Adrenal gland (tissue), 5 donors: ENCODE data around the gene MICA.

Experiments used
- CTCF ChIP-seq, 6 experiments: fragments of 450-650 bp in 4 of 6; fragments of 200-600 bp in 2 of 6; sonication (generic) in 1 of 6; IDR thresholded peaks; 1 replicate in 5 of 6; 2 replicates in 1 of 6; pipeline versions ENCODE4 v1.5.1 to v1.8.0; 2016 to 2021; ENCODE audit warnings: antibody characterized with exemption in 6 of 6, mild to moderate bottlenecking in 2 of 6, moderate library complexity in 1 of 6
- POLR2A ChIP-seq, 2 donors: fragments of 450-650 bp; IDR thresholded peaks; one replicate each; pipeline ENCODE4 v1.6.1; 2017; ENCODE audit warnings: antibody characterized with exemption in 2 of 2, mild to moderate bottlenecking in 2 of 2, moderate library complexity in 1 of 2
- donor health status: DM: no; HTN: no; CAD: no.

- no peak for TF ChIP-seq CTCF (IDR thresholded peaks at IDR 0.05)
- TF ChIP-seq POLR2A (IDR thresholded peaks at IDR 0.05), result no peak
Observed at GRCh38 chr6:31363811-31364210, 39.6 kb upstream of the MICA start.
